Type B pancreatic cell (in vitro differentiated cells): Measurements from ENCODE around the gene RB1. TPM values are rescaled to one million over a fixed set of nuclear protein-coding genes. Genes with fewer than 3 reads are reported as not detected.

ENCODE experiments used
- DNase-seq: peaks from one replicate; pipeline ENCODE4 v3.0.0; 2021; ENCODE audit warnings: mixed read lengths; ENCODE audit not compliant: unreplicated experiment; ENCODE audit errors: extremely low spot score
- H3K27ac Mint-ChIP-seq: 2 replicates; pipeline ENCODE4 v1.8.0; 2021; ENCODE audit warnings: mild to moderate bottlenecking, mixed read lengths
- H3K27me3 Mint-ChIP-seq: 2 replicates; pipeline ENCODE4 v1.8.0; 2021; ENCODE audit warnings: mixed read lengths
- H3K36me3 Mint-ChIP-seq: 2 replicates; pipeline ENCODE4 v1.8.0; 2021; ENCODE audit warnings: mixed read lengths
- H3K4me1 Mint-ChIP-seq: one replicate; pipeline ENCODE4 v1.8.0; 2021; ENCODE audit warnings: mixed read lengths; ENCODE audit not compliant: unreplicated experiment
- H3K4me3 Mint-ChIP-seq: 2 replicates; pipeline ENCODE4 v1.8.0; 2021; ENCODE audit warnings: mild to moderate bottlenecking, mixed read lengths
- H3K9me3 Mint-ChIP-seq: 2 replicates; pipeline ENCODE4 v1.8.0; 2021; ENCODE audit warnings: mixed read lengths
- CTCF ChIP-seq: fragments of 200-600 bp; sonication (generic); conservative IDR thresholded peaks from 2 replicates; pipeline ENCODE4 v1.5.0; 2021; ENCODE audit warnings: antibody characterized with exemption, mild to moderate bottlenecking
- total RNA-seq: library from RNA; stranded (reverse); gene quantifications from 2 replicates; pipeline ENCODE4 v1.2.1, GENCODE V29; 2021; ENCODE audit warnings: low replicate concordance

RB1 gene
- total RNA-seq, 1 donor from 2014 or later = 26.6 TPM

- DNase-seq = no peak
- Mint-ChIP-seq H3K27me3 (no peaks in the 10 kb centered on the region), H3K27ac (no peak overlapping the region), H3K4me1 (no peaks in the 10 kb centered on the region), H3K36me3 (peaks cover 34% of the 10 kb centered on the region), H3K4me3 (no peak overlapping the region), H3K9me3 (no peaks in the 10 kb centered on the region)
- no peak for TF ChIP-seq CTCF
These were observed 12.6 kb downstream of the RB1 start for GRCh38 chr13:48315969-48316650.

- no peak for TF ChIP-seq CTCF
- Mint-ChIP-seq H3K27ac (no peak overlapping the region), H3K27me3 (no peaks in the 10 kb centered on the region), H3K36me3 (peaks cover 41% of the 10 kb centered on the region), H3K9me3 (no peaks in the 10 kb centered on the region), H3K4me1 (no peaks in the 10 kb centered on the region), H3K4me3 (no peak overlapping the region)
- no peak for DNase-seq
These were observed 13.4 kb downstream of the RB1 start for GRCh38 chr13:48316826-48317510.

GRCh38 chr13:48317511-48318376 lies 14.2 kb downstream of the RB1 start:
- Mint-ChIP-seq H3K4me3 (no peak overlapping the region), H3K27me3 (no peaks in the 10 kb centered on the region), H3K9me3 (no peaks in the 10 kb centered on the region), H3K27ac (no peak overlapping the region), H3K36me3 (peaks cover 44% of the 10 kb centered on the region), H3K4me1 (no peaks in the 10 kb centered on the region)
- no peak for DNase-seq
- TF ChIP-seq CTCF = no peak

- no peaks in the 10 kb centered on the region for H3K4me1 Mint-ChIP-seq
- H3K4me3 Mint-ChIP-seq = no peak overlapping the region
- no peak for TF ChIP-seq CTCF
- no peaks in the 10 kb centered on the region for H3K9me3 Mint-ChIP-seq
- peaks cover 41% of the 10 kb centered on the region for H3K36me3 Mint-ChIP-seq
- no peak overlapping the region for H3K27ac Mint-ChIP-seq
- H3K27me3 Mint-ChIP-seq = no peaks in the 10 kb centered on the region
- DNase-seq = no peak
These were observed 14.8 kb downstream of the RB1 start for GRCh38 chr13:48318377-48318811.

- H3K9me3 Mint-ChIP-seq = no peaks in the 10 kb centered on the region
- TF ChIP-seq CTCF = no peak
- no peaks in the 10 kb centered on the region for H3K27me3 Mint-ChIP-seq
- no peak overlapping the region for H3K27ac Mint-ChIP-seq
- H3K4me3 Mint-ChIP-seq = no peak overlapping the region
- no peaks in the 10 kb centered on the region for H3K4me1 Mint-ChIP-seq
- DNase-seq = no peak
- peaks cover 40% of the 10 kb centered on the region for H3K36me3 Mint-ChIP-seq
These were observed 15.4 kb downstream of the RB1 start for GRCh38 chr13:48318821-48319511.
